Activated CD4-positive, alpha-beta memory T cell treated with anti-CD3 and anti-CD28 coated beads for 36 hours (primary cell): Measurements from ENCODE around the gene FGFR4. TPM values are rescaled to one million over a fixed set of nuclear protein-coding genes. Genes with fewer than 3 reads are reported as not detected.
"Not testable (repeated sequence)": the region's sequence is repeated elsewhere in the genome, so short reads cannot be mapped to it uniquely, and the experiment has no call there.

ENCODE experiments used
- CTCF ChIA-PET: fragments of 350-600 bp; sonication (Branson Sonifier 250); formaldehyde crosslinking; loops from one replicate; lab custom pipeline; 2021; ENCODE audit warnings: antibody characterized with exemption, inconsistent platforms; lab: Charles Lee
- POLR2A ChIA-PET: fragments of 350-600 bp; sonication (Branson Sonifier 250); formaldehyde crosslinking; loops from one replicate; lab custom pipeline; 2021; ENCODE audit warnings: antibody characterized with exemption; lab: Charles Lee
- DNase-seq: peaks from one replicate; pipeline ENCODE4 v3.0.0-alpha.2; 2020
- H3K27ac Mint-ChIP-seq: one replicate; pipeline ENCODE4 v1.8.0; 2021; ENCODE audit warnings: mixed read lengths
- H3K27me3 Mint-ChIP-seq: one replicate; pipeline ENCODE4 v1.8.0; 2021; ENCODE audit warnings: mixed read lengths
- H3K36me3 Mint-ChIP-seq: one replicate; pipeline ENCODE4 v1.8.0; 2021; ENCODE audit warnings: mixed read lengths
- H3K4me1 Mint-ChIP-seq: one replicate; pipeline ENCODE4 v1.8.0; 2021; ENCODE audit warnings: low read depth, mixed read lengths
- H3K4me3 Mint-ChIP-seq: one replicate; pipeline ENCODE4 v1.8.0; 2021; ENCODE audit warnings: mild to moderate bottlenecking, mixed read lengths
- H3K9me3 Mint-ChIP-seq: one replicate; pipeline ENCODE4 v1.8.0; 2021; ENCODE audit warnings: mixed read lengths
- intact Hi-C: fragments of 100-400 bp; cut with micrococcal nuclease; formaldehyde crosslinking; loops from one replicate; pipeline ENCODE4 v1.15.1; 2023
- total RNA-seq, 2 experiments: library from RNA; stranded (reverse); gene quantifications; one replicate each; pipeline ENCODE4 v1.2.3, GENCODE V29; 2021

FGFR4 gene
- total RNA-seq, result under 1 TPM; 0.76 to 0.87 TPM

DNA sequence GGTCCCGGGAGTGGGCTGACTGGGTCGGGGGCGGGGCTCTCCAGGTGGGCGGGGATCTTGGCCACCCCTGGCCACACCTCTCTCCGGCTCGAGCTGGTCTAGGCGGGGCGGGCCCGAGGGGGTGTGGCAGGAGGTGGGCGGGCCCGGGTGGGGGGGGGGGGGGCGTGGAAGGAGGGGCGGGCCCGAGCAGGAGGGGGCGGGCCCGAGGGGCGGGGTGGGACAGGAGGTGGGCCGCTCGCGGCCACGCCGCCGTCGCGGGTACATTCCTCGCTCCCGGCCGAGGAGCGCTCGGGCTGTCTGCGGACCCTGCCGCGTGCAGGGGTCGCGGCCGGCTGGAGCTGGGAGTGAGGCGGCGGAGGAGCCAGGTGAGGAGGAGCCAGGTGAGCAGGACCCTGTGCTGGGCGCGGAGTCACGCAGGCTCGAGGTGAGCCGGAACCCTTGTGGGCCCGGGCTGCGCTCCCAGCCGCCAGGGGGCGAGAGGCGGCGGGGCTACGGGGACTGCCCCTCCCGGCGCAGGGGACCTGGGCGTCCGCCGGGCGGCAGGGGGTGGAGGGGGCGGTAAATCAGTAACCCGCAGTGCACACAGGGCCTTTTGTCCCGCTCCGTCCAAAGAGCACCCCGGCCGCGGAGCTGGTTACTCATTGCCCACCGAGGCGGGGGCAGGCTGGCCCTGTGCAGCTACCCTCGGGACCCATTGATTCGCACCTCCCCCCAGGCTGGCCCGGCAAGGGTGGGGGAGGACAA is at the start of gene FGFR4:
FGFR4 (plus strand) TSS at position 262 of the 744 bp plus-strand sequence. CDS start 2,688 bp downstream, outside the sequence.
- H3K9me3 Mint-ChIP-seq, result no peaks in the 10 kb centered on the region
- peaks cover 4% of the 10 kb centered on the region for H3K4me1 Mint-ChIP-seq
- ChIA-PET POLR2A (no interaction called here), CTCF (interaction anchor here (0.6 to 8.2 kb wide), 8 partner anchors 9 to 490 kb away, joined by 3 to 76 read pairs (median 3); no protein-coding TSS in a partner anchor)
- H3K27ac Mint-ChIP-seq, result no peak within 1 kb of the TSS
- peak; percentile 66 for DNase-seq
- intact Hi-C loops, result no loop called here
- peak within 1 kb of the TSS; percentile 25 for H3K4me3 Mint-ChIP-seq
- no peaks in the 10 kb centered on the region for H3K36me3 Mint-ChIP-seq
- peaks cover 8% of the 10 kb centered on the region for H3K27me3 Mint-ChIP-seq

GRCh38 chr5:177036921-177037320 is 49.8 kb upstream of the FGFR4 start:
- intact Hi-C loops, result no loop called here
- DNase-seq, result no peak
- ChIA-PET POLR2A (no interaction called here), CTCF (interaction anchor here (1.5 kb wide), 1 partner anchor 35 kb away, joined by 7 read pairs; no protein-coding TSS in a partner anchor)
- Mint-ChIP-seq H3K36me3 (peaks cover 13% of the 10 kb centered on the region), H3K27ac (no peak overlapping the region), H3K27me3 (no peaks in the 10 kb centered on the region), H3K4me1 (peaks cover 16% of the 10 kb centered on the region), H3K4me3 (no peak overlapping the region), H3K9me3 (no peaks in the 10 kb centered on the region)

DNA sequence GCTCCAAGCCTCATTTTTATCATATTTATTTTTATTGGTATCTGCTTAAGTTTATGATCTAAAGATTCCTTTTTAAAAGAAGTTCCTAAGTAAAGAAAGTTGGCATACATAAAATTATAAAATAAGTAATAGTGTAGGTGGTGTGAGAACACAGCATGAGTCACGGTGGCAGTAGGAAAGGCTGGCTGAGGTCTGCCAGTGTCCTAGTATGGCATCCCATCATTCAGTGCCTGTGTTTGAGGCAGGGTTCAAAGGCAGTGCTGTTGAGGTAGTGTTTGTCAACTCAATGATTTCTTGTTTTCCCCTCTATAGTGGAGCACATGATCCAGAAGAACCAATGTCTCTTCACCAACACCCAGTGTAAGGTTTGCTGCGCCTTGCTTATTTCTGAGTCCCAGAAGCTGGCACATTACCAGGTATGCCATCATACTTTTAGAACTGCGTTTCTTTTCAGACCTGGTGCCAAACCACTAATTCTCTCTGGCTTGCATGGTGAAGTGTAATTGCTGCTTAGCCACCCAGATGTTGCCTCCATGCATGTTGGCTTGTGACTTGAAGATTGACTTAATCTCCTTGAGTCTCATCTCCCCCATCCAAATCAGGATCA is 45.8 kb upstream of the FGFR4 start:
- Mint-ChIP-seq H3K36me3 (peaks cover 24% of the 10 kb centered on the region), H3K4me1 (peaks cover 15% of the 10 kb centered on the region), H3K27ac (no peak overlapping the region), H3K9me3 (no peaks in the 10 kb centered on the region), H3K27me3 (no peaks in the 10 kb centered on the region), H3K4me3 (no peak overlapping the region)
- intact Hi-C loops, result loop anchor here (5.0 kb wide), 1 partner anchor 69 kb away; no protein-coding TSS in a partner anchor
- no peak for DNase-seq
- ChIA-PET POLR2A (no interaction called here), CTCF (no interaction called here)

- H3K9me3 Mint-ChIP-seq, result no peaks in the 10 kb centered on the region
- ChIA-PET POLR2A (no interaction called here), CTCF (no interaction called here)
- intact Hi-C loops, result loop anchor here (5.0 kb wide), 1 partner anchor 70 kb away; no protein-coding TSS in a partner anchor
- H3K4me3 Mint-ChIP-seq, result no peak overlapping the region
- peaks cover 24% of the 10 kb centered on the region for H3K36me3 Mint-ChIP-seq
- peaks cover 9% of the 10 kb centered on the region for H3K4me1 Mint-ChIP-seq
- H3K27ac Mint-ChIP-seq, result no peak overlapping the region
- DNase-seq, result no peak
- H3K27me3 Mint-ChIP-seq, result no peaks in the 10 kb centered on the region
These were observed 44.8 kb upstream of the FGFR4 start for GRCh38 chr5:177041936-177042335.

GRCh38 chr5:177043114-177043513 is 43.6 kb upstream of the FGFR4 start:
- H3K4me3 Mint-ChIP-seq, result no peak overlapping the region
- H3K27ac Mint-ChIP-seq, result no peak overlapping the region
- CTCF ChIA-PET, result no interaction called here
- H3K27me3 Mint-ChIP-seq, result no peaks in the 10 kb centered on the region
- no peaks in the 10 kb centered on the region for H3K9me3 Mint-ChIP-seq
- DNase-seq, result no peak
- intact Hi-C loops, result loop anchor here (5.0 kb wide), 1 partner anchor 71 kb away; no protein-coding TSS in a partner anchor
- peaks cover 9% of the 10 kb centered on the region for H3K4me1 Mint-ChIP-seq
- POLR2A ChIA-PET, result no interaction called here
- peaks cover 27% of the 10 kb centered on the region for H3K36me3 Mint-ChIP-seq

GRCh38 chr5:177043958-177044357 is 42.8 kb upstream of the FGFR4 start:
- Mint-ChIP-seq H3K4me3 (no peak overlapping the region), H3K4me1 (peaks cover 9% of the 10 kb centered on the region), H3K27me3 (no peaks in the 10 kb centered on the region), H3K9me3 (no peaks in the 10 kb centered on the region), H3K36me3 (peaks cover 30% of the 10 kb centered on the region), H3K27ac (no peak overlapping the region)
- CTCF ChIA-PET, result interaction anchor here (0.8 to 1.3 kb wide), 2 partner anchors 29 to 42 kb away, joined by 3 to 4 read pairs; no protein-coding TSS in a partner anchor
- no peak for DNase-seq
- intact Hi-C loops, result loop anchor here (5.0 kb wide), 1 partner anchor 72 kb away; no protein-coding TSS in a partner anchor
- POLR2A ChIA-PET, result no interaction called here

DNA sequence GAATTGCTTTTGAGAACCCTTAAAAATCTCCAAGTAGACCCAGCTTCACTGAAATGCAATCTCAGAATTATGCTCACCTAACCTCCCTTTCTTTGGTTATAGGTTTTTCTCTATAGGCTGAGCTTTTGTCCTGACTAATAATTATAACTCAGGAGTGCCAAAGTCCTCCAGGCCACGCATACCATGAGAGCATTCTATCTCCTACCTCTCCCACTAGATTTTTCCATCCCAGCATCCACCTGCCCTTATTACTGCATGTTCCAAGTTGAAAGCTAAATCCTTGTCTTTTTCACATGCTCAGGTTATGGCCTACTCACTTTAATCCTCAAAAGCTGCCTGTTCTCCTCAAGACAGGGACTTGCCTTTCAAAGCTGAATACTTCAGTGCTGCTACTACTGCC is 42.1 kb upstream of the FGFR4 start:
- Mint-ChIP-seq H3K9me3 (no peaks in the 10 kb centered on the region), H3K4me1 (peaks cover 9% of the 10 kb centered on the region), H3K36me3 (peaks cover 32% of the 10 kb centered on the region), H3K27me3 (no peaks in the 10 kb centered on the region), H3K27ac (no peak overlapping the region), H3K4me3 (no peak overlapping the region)
- no peak for DNase-seq
- ChIA-PET CTCF (interaction anchor here (0.8 to 1.3 kb wide), 2 partner anchors 28 to 41 kb away, joined by 3 to 4 read pairs; no protein-coding TSS in a partner anchor), POLR2A (no interaction called here)
- intact Hi-C loops, result loop anchor here (5.0 kb wide), 1 partner anchor 72 kb away; no protein-coding TSS in a partner anchor

DNA sequence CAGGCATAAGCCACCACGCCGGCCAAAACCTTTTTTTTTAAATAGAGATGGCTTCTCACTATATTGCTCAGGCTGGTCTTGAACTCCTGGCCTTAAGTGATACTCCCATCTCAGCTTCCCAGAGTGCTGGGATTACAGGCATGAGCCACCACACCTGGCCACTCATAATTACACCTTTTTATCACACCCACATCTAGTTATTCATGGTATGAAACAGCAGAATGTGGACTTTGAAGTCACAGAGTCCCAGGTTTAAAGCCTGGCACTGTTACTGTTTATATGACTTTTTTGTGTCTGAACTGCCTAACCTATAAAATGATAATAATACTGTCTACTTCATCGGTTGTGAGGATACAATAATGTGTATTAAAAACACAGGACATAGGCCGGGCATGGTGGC is 41.1 kb upstream of the FGFR4 start:
- Mint-ChIP-seq H3K36me3 (peaks cover 36% of the 10 kb centered on the region), H3K27me3 (no peaks in the 10 kb centered on the region), H3K9me3 (no peaks in the 10 kb centered on the region), H3K4me1 (peaks cover 6% of the 10 kb centered on the region), H3K27ac (no peak overlapping the region), H3K4me3 (no peak overlapping the region)
- no peak for DNase-seq
- intact Hi-C loops, result no loop called here
- ChIA-PET CTCF (interaction anchor here (0.7 kb wide), 1 partner anchor 26 kb away, joined by 3 read pairs; no protein-coding TSS in a partner anchor), POLR2A (no interaction called here)

- intact Hi-C loops, H3K4me1 Mint-ChIP-seq, CTCF ChIA-PET, H3K4me3 Mint-ChIP-seq, H3K27ac Mint-ChIP-seq, DNase-seq, H3K27me3 Mint-ChIP-seq, POLR2A ChIA-PET, H3K9me3 Mint-ChIP-seq: not testable (repeated sequence)
- peaks cover 33% of the 10 kb centered on the region for H3K36me3 Mint-ChIP-seq
These were observed 38.2 kb upstream of the FGFR4 start for GRCh38 chr5:177048531-177048930.

GRCh38 chr5:177049285-177049684 is 37.4 kb upstream of the FGFR4 start:
- Mint-ChIP-seq H3K27ac (no peak overlapping the region), H3K27me3 (no peaks in the 10 kb centered on the region), H3K4me3 (no peak overlapping the region), H3K36me3 (peaks cover 29% of the 10 kb centered on the region), H3K9me3 (no peaks in the 10 kb centered on the region), H3K4me1 (no peaks in the 10 kb centered on the region)
- intact Hi-C loops, result no loop called here
- peak; percentile 24 for DNase-seq
- ChIA-PET POLR2A (no interaction called here), CTCF (no interaction called here)

DNA sequence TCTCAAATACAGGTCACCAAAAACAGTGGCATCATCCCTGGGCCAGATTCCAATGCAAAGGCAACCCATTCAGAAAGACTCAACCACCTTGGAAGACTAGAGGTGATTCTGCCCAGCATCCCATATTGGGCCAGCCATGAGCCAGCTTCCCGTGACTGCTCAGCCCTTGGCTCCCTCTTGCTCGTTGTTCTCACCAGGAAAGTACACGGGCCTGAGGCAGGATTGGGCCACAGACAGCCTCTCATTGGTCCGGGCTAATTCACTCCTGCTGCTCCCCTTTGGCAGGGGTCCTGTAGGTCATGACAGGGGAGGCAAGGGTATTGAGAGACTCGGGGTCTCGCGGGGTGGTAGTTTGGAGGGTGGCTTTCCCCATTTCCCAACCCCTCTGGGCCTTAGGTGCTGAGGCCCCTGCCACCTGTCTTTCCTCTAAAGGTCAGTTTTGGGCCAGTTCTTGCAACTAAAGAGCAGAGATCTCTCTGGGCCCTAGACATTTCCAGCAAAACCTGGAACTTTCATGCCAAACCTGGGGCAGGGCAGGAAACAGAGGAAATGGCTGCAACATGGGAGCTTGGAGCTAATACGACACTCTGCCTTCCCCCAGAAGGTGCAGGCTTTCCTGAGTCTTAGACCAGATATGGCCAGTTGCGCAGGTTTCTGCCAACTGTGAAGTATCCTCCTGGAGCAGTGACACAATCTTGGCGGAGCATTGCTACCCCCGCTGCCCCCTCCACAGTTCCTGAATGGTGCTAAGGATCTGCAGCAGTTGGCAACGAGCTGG is 22.0 kb upstream of the FGFR4 start:
- Mint-ChIP-seq H3K4me1 (no peaks in the 10 kb centered on the region), H3K4me3 (no peak overlapping the region), H3K9me3 (no peaks in the 10 kb centered on the region), H3K36me3 (peaks cover 5% of the 10 kb centered on the region), H3K27me3 (no peaks in the 10 kb centered on the region), H3K27ac (no peak overlapping the region)
- POLR2A ChIA-PET, result no interaction called here
- intact Hi-C loops, result no loop called here
- CTCF ChIA-PET, result no interaction called here
- no peak for DNase-seq

DNA sequence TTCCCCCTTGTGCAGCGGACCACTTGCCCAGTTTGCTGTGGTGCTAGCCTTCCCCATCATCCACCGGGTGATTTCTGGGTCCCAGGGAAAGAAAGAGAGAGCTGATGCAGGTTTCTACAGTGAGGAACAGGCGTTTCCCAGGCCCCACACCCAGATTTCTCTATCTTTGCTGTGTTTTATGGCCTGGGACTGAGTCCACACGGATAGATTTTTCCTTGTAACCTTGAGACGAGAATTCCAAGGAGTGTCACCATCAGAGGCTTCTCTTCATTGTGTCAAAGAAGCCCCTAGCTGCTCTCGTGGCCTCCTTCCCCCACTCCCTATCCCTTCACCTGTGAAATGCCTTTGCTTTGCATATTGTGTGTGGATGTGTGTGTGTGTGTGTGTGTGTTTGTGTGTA is 21.2 kb upstream of the FGFR4 start:
- no peak overlapping the region for H3K4me3 Mint-ChIP-seq
- intact Hi-C loops, result no loop called here
- no peaks in the 10 kb centered on the region for H3K4me1 Mint-ChIP-seq
- ChIA-PET POLR2A (no interaction called here), CTCF (no interaction called here)
- H3K9me3 Mint-ChIP-seq, result no peaks in the 10 kb centered on the region
- H3K36me3 Mint-ChIP-seq, result peaks cover 5% of the 10 kb centered on the region
- DNase-seq, result no peak
- H3K27ac Mint-ChIP-seq, result no peak overlapping the region
- H3K27me3 Mint-ChIP-seq, result no peaks in the 10 kb centered on the region
